GM18907 (cell line): ENCODE measurements around the gene PDLIM7.
A peak's percentile ranks its signal among the peaks of the same experiment; 100 is the strongest.

Experiments used
- ATAC-seq: cut with Tn5 transposase; IDR thresholded peaks from one replicate; pipeline ENCODE4 v1.9.1; 2021; ENCODE audit warnings: mild to moderate bottlenecking, moderate library complexity; ENCODE audit not compliant: unreplicated experiment

The PDLIM7 gene

GRCh38 chr5:177446200-177447065, 51.0 kb downstream of the PDLIM7 start, which contains the start of gene PRR7:
TSS of gene PRR7 (plus strand) at chr5:177446814. CDS start at chr5:177455068, 8,254 bp downstream.
- ATAC-seq: peak; percentile 40

GRCh38 chr5:177445917-177446199, 51.5 kb downstream of the PDLIM7 start:
- ATAC-seq: no peak

- ATAC-seq: no peak
Measured at GRCh38 chr5:177445052-177445916, 52.1 kb downstream of the PDLIM7 start.

- no peak for ATAC-seq
Measured at GRCh38 chr5:177444106-177445051, 53.0 kb downstream of the PDLIM7 start.

- no peak for ATAC-seq
Measured at GRCh38 chr5:177443144-177443983, 54.0 kb downstream of the PDLIM7 start.

- ATAC-seq: no peak
Measured at GRCh38 chr5:177442066-177442826, 55.2 kb downstream of the PDLIM7 start.

- ATAC-seq: no peak
Measured at GRCh38 chr5:177440990-177441780, 56.2 kb downstream of the PDLIM7 start.

- ATAC-seq: no peak
Measured at GRCh38 chr5:177440211-177440989, 57.0 kb downstream of the PDLIM7 start.

- ATAC-seq: no peak
Measured at GRCh38 chr5:177439518-177440053, 57.8 kb downstream of the PDLIM7 start.

- no peak for ATAC-seq
Measured at GRCh38 chr5:177438468-177438867, 58.9 kb downstream of the PDLIM7 start.

GRCh38 chr5:177437623-177438022, 59.8 kb downstream of the PDLIM7 start:
- no peak for ATAC-seq

GRCh38 chr5:177435847-177436536, 61.4 kb downstream of the PDLIM7 start:
- ATAC-seq: no peak

GRCh38 chr5:177434942-177435738, 62.3 kb downstream of the PDLIM7 start:
- ATAC-seq: no peak

GRCh38 chr5:177434437-177434836, 63.0 kb downstream of the PDLIM7 start:
- ATAC-seq: no peak

GRCh38 chr5:177433658-177434217, 63.7 kb downstream of the PDLIM7 start:
- no peak for ATAC-seq
